ENCODE data around the gene SPTLC3.

DNA sequence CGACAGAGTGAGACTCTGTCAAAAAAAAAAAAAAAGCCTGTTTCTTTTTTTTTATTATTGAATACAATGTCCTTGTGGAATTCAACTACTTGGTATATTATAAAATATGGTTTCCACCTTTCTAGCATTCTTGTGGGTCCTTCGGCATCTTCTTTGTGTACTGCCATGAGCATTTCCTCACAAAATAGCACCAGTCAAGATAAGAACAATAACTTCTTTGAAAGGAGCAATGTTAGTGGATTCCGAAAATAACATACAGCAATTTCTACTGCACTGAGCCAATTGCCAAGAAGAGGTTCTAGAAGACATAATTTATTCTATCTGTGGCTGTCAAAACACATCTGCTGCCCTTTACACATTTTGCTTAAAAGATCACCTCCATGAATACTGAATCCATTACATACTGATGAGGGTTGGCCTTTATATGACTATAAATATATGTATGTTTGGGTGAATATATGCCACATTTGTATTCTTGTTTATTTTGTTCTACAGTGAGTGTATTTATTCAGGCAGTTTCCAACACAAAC, 19.1 kb upstream of the SPTLC3 start:
- TF ChIP-seq POLR2A (IDR thresholded peaks at IDR 0.05) (no peak), CTCF (IDR thresholded peaks at IDR 0.05) (no peak), EP300 (IDR thresholded peaks at IDR 0.05) (no peak)

Measured in tibial nerve (tissue), 4 donors.